HG03354 (cell line): ENCODE data around the gene WFDC2.
A peak's percentile ranks its signal among the peaks of the same experiment; 100 is the strongest.
"Not testable (repeated sequence)": the region's sequence is repeated elsewhere in the genome, so short reads cannot be mapped to it uniquely, and the experiment has no call there.

Experiments
- ATAC-seq: cut with Tn5 transposase; IDR thresholded peaks from one replicate; pipeline ENCODE4 v1.9.1; 2021; ENCODE audit warnings: mild to moderate bottlenecking; ENCODE audit not compliant: unreplicated experiment, poor library complexity, severe bottlenecking

Gene WFDC2

GRCh38 chr20:45450097-45450818 lies 19.3 kb upstream of the WFDC2 start:
- no peak for ATAC-seq

- ATAC-seq = no peak
Measured at GRCh38 chr20:45452238-45452637, 17.3 kb upstream of the WFDC2 start.

GRCh38 chr20:45452772-45453691 lies 16.5 kb upstream of the WFDC2 start:
- no peak for ATAC-seq

GRCh38 chr20:45456632-45457031 lies 12.9 kb upstream of the WFDC2 start:
- no peak for ATAC-seq

- no peak for ATAC-seq
Measured at GRCh38 chr20:45459606-45460005, 9.9 kb upstream of the WFDC2 start.

- no peak for ATAC-seq
Measured at GRCh38 chr20:45461225-45461624, 8.3 kb upstream of the WFDC2 start.

GRCh38 chr20:45462711-45463509 lies 6.6 kb upstream of the WFDC2 start:
- peak; percentile 68 for ATAC-seq

- no peak for ATAC-seq
Measured at GRCh38 chr20:45463709-45464108, 5.8 kb upstream of the WFDC2 start.

GRCh38 chr20:45465491-45466266 lies 3.9 kb upstream of the WFDC2 start:
- ATAC-seq = no peak

- no peak for ATAC-seq
Measured at GRCh38 chr20:45467172-45467571, 2.4 kb upstream of the WFDC2 start.

- no peak for ATAC-seq
Measured at GRCh38 chr20:45467861-45468260, 1.7 kb upstream of the WFDC2 start.

GRCh38 chr20:45470262-45470931 lies 844 bp downstream of the WFDC2 start:
- peak; percentile 69 for ATAC-seq

GRCh38 chr20:45470937-45471336 lies 1.4 kb downstream of the WFDC2 start:
- ATAC-seq = peak; percentile 32

GRCh38 chr20:45472286-45472685 lies 2.7 kb downstream of the WFDC2 start:
- ATAC-seq = not testable (repeated sequence)

GRCh38 chr20:45477530-45478148 lies 8.1 kb downstream of the WFDC2 start:
- not testable (repeated sequence) for ATAC-seq

GRCh38 chr20:45479822-45480221 lies 10.3 kb downstream of the WFDC2 start:
- no peak for ATAC-seq

GRCh38 chr20:45484676-45485075 lies 15.1 kb downstream of the WFDC2 start:
- no peak for ATAC-seq

GRCh38 chr20:45485388-45485787 lies 15.8 kb downstream of the WFDC2 start:
- no peak for ATAC-seq
